Activated CD8-positive, alpha-beta memory T cell treated with anti-CD3 and anti-CD28 coated beads for 48 hours (primary cell): Measurements from ENCODE around the gene RACK1.
"Not testable (repeated sequence)": the region's sequence is repeated elsewhere in the genome, so short reads cannot be mapped to it uniquely, and the experiment has no call there.

Source experiments
- DNase-seq, 3 experiments: peaks; one replicate each; pipeline ENCODE4 v3.0.0-alpha.2; 2020; ENCODE audit warnings: low read depth in 2 of 3, low spot score in 2 of 3

The RACK1 gene

DNA sequence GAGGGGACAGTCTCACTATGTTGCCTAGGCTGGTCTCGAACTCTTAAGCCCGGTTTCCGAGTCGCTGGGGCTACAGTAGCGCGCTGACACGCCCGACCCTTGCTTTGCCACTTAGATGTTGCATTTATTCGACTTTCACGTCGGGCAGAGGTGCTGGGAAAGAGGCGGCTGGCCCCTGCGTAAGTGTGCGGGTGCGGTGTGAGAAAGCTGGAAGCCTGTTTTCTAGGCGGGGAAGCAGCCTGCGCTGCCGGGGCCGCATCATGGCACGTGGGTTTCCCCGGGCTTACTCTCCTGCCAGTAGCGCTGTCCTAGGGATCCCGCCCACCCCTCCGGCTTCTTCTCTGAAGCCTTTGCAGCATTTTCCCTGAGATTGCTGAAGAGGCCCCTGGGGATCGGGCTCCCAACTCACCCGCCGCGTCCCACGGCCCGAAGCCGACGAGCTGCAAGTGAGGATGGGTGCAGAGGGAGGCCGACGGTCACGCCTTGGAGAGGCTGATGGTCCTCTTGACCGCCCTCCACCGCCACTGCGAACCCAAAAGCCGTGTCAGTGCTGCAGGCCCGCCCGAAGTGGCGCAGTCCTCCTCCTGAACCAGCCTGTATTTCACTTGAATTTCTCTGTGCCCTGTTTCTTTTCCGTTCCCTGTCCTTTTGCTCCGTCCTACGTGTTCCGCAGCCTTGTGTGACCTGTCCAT, 26.4 kb downstream of the RACK1 start:
- no peak for DNase-seq

DNA sequence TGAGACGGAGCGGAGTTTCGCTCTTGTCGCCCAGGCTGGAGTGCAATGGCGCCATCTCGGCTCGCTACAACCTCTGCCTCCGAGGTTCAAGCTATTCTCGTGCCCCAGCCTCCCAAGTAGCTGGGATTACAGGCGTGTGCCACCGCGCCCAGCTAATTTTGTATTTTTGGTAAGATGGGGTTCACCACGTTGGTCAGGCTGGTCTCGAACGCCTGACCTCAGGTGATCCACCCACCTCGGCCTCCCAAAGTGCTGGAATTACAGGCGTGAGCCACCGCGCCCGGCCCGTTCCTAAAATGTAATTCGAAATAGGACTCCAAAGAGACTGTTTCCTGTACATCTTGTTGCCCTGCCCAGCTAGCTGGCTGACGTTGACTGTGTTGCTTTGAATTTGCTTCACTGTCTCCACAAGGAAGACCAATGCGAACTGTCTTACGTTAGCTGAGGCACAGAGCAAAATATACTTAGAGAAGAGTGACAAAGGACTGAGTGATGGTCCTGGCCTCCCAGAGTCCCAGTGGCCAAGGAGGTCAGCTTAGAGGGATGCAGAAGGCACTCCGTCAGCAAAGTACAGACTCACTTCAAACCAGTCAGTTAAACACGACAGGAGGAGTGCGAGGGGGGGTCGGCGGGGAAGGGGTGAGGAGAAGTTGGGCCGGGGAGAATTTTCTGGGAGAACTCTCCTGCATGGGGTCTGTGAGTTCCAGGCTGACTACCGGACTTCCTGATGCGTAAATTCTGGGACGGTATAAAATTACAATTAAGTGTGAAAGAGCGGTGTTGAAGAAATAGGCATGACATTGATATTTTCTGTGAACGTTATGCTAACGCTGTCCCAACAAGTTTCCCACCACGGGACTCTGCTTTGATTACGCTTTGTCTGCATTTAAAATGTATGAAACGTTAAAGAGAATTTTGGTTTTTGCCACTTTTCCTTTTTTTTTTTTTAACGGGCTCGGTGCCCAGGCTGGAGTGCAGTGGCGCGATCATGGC, 27.4 kb downstream of the RACK1 start:
- no peak for DNase-seq

DNA sequence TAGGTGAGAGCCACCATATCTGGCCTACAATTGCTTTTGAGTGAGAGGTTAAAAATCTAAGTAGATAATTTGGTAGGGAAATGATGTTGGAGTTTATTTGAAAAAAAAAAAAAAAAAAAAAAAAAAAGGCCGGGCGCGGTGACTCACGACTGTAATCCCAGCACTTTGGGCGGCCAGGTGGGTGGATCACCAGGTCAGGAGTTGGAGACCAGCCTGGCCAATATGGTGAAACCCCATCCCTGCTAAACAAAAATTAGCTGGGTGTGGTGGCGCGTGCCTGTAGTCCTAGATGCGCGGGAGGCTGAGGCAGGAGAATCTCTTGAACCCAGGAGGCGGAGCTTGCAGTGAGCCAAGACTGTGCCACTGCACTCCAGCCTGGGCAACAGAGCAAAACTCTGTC, 29.5 kb downstream of the RACK1 start:
- DNase-seq, result not testable (repeated sequence)

DNA sequence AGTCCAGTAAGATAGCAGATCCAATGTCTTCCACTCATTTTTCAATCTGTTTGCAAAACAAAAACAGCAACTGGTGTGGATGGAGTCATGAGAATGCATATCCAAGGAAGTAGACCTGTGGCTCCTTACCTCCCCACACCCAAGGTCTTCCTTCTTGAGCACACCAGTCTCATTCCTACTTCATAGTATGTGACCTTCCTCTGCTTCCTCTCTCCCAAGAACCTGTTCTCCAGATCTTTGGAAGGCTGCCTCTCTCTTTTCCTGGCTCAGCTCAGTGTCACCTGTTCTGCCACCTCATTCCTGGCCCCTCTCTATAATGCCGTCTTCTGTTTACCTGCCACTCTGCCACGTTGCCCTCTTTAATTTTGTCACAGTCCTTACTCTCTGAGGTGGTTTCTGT, 30.8 kb downstream of the RACK1 start:
- no peak for DNase-seq

DNA sequence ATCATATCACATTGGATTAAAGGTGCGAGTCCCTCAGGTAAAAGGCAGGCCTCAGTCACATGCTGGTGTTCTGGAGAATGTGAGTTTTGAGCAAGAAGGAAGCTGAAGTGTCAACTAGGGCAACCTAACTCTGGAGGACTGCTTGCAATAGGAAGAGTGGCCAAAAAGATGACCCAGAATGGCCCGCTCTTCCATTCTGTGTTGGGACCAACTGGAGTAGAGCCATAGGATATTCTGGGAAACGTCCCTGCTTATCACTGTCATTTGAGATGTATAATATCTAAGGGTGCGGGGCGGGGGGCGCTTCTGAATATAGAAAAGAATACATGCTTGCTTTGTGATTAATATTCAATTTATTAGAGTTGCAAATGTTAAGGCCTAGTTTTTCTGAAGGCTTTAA, 31.6 kb downstream of the RACK1 start:
- no peak for DNase-seq

DNA sequence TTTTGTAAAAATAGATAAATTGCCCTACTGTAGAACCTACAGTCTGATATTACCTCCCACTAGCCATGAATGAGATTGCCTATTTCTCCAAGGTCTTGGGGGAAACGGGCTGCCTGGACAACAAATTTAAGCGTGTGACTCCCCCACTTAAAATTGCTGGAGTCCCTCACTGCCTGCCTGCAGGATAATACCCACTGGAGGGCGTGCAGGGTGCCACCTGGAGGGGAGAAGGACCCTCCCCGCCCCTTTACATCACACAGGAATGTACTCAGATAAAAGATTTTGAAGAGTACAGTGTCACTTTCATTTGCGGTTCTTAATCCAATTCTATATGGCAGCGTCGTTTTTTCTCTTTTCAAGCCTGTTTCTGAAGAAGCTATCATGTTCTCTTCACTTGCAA, 32.5 kb downstream of the RACK1 start:
- no peak for DNase-seq

DNA sequence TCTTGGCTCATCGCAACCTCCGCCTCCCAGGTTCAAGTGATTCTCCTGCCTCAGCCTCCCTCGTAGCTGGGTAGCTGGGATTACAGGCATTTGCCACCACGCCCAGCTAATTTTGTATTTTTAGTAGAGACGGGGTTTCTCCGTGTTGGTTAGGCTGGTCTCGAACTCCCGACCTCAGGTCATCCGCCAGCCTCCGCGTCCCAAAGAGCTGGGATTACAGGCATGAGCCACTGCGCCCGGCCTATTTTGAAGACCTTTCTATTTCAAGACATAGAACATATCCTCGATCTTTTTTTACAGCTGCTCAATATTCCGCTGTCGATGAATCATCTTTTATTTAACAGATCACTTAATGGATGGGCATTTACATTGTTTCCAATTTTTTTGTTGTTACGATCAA, 33.0 kb downstream of the RACK1 start:
- not testable (repeated sequence) for DNase-seq

DNA sequence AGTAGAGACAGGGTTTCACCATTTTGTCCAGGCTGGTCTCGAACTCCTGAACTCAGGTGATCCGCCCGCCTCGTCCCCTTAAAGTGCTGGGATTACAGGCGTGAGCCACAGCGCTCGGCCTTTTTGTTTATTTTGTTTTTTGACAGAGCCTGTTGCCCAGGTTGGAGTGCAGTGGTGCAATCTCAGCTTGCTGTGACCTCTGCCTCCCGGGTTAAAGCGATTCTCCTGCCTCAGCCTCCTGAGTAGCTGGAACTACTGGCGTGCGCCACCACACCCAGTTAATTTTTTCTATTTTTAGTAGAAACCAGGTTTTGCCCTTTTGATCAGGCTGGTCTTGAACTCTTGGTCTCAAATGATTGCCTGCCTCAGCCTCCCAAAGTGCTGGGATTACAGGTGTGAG, 33.6 kb downstream of the RACK1 start:
- not testable (repeated sequence) for DNase-seq

DNA sequence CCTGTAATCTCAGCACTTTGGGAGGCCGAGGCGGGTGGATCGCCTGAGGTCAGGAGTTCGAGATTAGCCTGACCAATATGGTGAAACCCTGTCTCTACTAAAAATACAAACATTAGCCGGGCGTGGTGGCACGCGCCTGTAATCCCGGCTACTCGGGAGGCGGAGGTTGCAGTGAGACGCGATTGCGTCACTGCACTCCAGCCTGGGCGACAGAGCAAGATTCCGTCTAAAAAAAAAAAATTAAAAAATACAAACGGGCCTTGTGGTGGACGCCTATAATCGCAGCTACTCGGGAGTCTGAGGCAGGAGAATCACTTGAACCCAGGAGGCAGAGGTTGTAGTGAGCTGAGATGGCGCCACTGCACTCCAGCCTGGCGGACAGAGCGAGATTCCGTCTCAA, 34.7 kb downstream of the RACK1 start:
- DNase-seq, result not testable (repeated sequence)

DNA sequence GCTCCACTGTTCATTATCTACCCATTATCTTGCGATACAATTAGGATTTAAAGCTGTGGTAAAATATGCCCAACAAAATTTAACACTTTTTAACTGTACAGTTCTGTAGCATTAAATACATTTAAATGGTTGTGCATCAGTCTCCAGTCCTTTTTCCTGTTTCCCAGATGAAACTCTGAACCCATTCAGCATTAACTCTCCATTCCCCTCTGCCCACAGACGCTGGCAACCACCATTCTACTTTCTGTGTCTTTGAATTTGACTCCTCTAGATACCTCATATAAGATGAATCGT, 35.8 kb downstream of the RACK1 start:
- no peak for DNase-seq

DNA sequence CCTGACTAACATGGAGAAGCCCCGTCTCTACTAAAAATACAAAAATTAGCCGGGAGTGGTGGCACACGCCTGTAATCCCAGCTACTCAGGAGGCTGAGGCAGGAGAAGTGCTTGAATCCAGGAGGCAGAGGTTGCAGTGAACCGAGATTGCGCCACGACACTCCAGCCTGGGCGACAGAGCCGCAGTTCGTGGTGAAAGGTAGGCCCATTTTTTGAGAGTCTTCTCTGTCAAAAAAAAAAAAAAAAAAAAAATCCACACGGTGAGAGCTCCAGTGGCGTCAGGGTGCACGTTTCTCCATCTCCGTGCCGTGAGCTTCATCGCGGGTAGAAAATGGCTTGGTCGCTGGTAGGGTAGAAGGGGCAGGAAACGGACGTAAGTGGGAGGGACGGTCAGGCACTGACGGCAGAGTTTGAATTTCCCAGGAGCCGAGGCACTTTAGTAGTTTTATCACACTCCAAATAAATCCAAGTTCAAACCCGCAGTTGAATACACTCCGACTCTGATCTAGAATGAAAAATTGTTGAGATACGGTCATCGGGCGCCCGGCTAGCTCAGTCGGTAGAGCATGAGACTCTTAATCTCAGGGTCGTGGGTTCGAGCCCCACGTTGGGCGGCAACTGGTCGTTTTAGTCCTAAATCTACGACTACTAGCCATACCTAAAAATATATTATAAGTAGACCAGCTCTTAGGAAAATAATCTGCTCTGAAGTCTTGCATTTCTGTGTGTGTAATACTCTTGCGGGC, 36.3 kb downstream of the RACK1 start:
- peak in 2 of 3 experiments; percentile 95 to 98 for DNase-seq

DNA sequence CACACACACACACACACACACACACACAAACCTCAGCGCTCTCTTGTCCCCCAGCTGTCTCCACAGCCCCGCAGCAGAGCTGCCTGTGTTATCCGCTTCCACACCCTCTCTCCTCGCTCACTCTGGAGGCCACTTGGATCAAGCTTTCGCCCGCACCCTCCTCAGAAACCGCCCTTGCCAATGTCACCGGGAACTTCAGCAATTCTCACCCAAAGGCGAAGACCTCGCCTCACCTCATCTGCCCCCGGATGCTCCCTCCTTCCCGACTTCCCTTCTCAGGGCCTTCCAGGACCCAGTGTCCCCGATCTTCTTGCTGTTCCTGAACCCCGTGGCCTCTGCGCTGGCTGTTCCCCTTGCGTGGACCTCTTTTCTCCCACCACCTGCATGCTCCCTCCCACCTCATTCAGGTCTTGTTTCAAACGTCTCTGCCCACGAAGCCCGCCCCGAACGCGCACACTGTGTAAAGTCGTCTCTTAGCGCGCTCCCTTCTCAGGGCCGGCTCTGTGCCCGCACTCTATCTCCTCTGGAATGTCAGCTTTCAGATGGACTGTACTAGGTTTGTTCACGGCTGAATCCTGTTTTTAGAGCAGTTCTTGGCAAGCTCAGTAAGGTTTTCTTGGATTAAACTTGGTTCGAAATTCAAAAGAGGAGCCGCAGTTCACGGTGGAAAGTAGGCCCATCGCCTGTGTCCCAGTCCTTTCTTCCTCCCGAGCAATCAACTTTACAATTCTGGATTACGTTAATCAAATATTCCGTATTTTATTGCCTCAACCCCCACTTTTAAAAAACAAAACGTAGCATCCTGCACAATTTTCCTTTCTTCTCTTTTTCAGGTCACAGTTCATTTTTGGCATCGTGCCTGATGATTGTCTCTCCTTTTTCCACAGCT, 37.7 kb downstream of the RACK1 start:
- DNase-seq, result no peak

DNA sequence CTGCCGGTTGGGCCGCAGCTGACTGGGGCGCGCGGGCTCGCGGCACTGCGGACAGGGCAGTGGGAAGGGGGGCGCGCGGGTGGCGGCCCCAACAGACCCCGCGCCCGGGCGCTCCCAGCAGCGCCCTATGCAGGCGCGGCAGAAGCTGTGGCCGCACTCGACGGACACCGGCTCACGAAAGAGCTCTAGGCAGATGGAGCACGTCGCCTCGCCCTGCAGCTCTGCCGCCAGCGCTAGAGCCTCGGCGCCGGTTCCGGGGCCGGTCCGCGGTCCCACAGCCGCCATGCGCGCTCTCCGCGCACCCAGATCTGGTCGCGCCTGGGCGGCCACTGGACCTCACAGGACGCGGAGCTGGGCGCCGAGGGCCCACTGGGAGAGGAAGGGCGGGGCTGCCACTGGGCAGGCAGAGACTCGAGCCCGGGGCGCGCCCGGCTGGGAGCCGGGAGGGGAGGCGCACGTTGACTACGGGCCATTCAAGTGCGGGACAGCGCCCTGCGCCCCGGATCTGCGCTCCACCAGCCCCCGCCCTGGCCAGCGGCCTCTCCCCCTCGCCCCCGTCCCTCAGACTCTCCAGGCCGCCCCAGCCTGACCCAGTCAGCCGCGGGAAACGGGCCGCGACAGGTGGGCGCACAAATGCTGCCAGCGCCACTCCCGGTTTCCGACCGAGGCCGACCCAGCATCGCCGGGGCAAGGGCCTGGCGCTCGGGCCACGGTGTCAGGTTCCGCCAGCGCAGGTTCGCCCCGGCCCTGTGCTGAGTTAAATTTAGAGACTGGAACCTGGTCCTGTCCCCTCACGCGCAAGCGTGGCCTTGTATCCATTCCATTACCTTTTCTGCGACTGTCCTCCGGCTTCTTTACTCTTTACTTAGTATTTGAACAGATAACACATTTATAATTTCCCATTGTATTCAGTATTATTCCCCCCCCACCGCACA, 38.6 kb downstream of the RACK1 start, which contains the start of gene TRIM7:
Gene TRIM7, minus strand, starts transcription at position 371 of the 935 bp plus-strand sequence. Its CDS starts 86 bp downstream, at position 285.
- no peak for DNase-seq

DNA sequence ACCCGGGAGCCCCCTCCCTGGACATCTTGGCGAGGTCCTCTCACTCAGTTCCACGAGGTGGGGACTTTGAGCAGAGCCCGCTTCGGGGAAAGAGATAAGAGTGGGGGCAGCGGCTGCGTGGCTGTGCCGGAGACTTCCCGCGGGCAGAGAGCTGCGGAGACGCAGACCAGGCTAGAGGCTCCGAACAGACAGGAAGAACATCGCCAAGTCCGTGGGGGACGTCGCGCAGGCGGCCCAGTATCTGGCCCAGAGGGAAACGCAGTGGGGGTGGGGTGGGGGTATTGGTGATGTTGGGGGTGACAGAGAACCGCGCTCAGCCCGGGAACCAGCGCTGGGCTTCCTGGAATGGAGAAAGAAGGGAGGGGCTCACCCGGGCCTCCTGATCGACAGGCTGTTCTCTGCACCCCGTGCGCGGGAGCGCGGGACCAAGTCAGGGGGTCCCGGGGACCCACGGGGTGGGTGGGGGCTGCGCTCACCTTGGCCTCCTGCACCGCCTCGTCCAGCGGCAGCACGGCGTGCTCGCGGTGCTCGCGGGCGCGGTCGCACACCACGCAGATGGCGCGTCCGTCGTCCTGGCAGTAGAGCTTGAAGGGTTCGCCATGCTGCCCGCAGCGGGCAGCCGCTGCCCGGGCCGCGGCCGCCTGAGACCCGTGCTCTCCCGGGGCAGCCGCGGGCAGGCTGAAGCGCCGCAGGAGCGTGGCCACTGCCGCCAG, 39.4 kb downstream of the RACK1 start:
- DNase-seq, result no peak

DNA sequence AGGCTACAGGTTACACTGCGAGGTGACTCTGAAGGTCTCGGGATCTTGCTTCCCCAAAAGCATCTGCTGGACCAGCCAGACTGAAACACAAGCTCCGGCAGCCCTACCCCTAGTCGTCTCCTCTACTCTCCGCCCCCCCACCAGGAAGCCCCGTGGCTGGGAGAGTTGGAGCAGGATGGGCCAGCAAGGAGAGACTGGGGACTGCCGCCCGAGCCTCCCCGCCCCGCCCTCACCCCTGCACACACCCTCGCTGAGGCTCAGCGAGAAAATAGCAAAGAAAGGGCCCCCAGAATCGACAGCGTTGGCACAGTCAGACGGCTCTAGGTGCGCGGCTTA, 40.0 kb downstream of the RACK1 start:
- DNase-seq, result no peak

DNA sequence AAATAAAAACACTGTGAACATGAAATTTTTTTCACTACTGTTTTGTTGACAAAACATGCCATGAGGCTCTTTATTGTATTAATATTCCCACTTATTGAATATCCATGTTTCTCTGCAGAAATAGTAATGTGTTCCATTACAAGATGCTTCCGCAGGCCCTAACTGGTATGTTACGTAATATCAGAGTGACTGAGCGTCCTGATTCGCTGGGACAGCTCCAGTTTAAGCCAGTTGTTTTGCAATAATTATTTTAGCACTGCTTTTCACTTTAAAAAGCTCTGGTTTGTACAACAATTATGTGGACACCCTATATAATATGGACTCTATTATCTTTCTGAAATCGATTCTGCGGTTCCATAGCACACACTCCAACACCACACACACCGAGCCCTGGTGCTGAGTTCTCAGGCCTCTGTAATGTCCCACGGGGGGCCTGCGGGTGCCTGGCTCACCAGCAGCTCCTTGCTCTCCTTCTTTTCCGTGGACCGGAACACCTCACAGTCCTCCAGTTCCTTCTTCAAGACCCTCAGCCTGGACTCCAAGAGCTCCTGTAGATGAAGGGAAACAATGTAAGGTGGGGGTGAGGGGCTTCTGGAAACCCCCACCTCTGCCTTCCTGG, 40.5 kb downstream of the RACK1 start:
- DNase-seq, result no peak

DNA sequence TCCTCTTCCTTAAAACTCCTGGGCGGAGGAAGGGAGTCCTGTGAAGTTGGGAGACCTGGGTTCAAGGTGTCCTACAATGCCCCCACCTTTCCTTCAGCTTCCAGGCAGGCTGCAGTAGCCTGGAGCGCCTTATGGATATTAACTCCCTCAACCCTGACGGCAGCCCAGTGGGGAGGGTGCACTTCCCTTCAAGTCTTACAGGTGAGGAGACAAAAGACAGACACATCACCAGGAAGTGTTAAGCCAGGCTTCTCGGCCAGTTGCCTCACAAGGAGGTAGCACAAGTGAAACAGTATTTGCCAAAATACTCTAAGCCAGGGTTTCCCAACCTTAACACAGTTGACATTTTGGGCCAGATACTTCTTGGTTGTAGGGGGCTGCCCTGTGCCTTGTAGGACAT, 42.9 kb downstream of the RACK1 start:
- DNase-seq, result no peak

DNA sequence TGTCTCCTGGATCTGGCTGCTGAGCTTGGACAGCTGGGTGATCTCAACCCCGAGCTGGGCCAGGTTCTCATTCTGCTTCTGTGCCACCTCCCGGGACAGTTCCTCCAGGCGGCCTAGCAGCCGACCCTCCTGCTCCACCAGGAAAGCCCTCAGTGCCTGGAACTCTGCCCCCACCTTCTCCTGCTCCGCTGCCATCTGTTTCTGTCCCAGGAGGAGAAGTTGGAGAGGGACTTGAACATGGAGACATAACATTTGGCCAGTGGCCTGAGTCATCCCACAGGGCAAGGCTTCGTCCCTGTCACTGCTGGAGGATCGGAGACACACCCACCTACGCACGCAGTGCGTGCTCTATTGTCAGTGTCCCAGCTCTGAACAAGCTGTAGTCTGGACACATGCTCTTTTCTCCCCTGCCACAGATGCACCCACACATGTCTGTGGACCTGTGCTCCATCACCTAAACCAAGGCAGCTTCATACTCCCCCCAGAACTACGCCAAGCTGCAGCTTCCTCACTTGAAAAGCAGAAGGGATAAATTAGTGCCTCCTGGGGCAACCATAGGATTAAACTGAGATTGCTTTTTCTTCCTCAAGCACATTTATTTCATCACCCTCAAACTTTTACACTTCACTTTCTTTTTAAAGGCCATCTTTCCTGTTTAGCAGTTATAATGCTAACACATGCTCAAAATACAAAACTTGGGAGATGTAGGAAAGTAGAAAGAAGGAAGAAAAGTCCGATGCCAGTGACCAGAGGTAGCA, 43.6 kb downstream of the RACK1 start:
- no peak for DNase-seq
